Stimulated activated memory B cell treated with anti-CD40 and anti-IgM and Interleukin-4, amounts not matched to agents 10 μg/mL and 1 μg/mL and 100 μg/mL, for 72 hours (primary cell): ENCODE measurements around the gene SPHKAP.
"Not testable (repeated sequence)": the region's sequence is repeated elsewhere in the genome, so short reads cannot be mapped to it uniquely, and the experiment has no call there.

Experiments used
- ATAC-seq: fragments of 150-1000 bp; cut with Tn5 transposase; 2 replicates; pipeline ENCODE4 v1.10.0; 2021
- H3K27ac Mint-ChIP-seq: one replicate; pipeline ENCODE4 v1.8.0; 2022; ENCODE audit warnings: mild to moderate bottlenecking, mixed read lengths
- H3K27me3 Mint-ChIP-seq: one replicate; pipeline ENCODE4 v1.8.0; 2022; ENCODE audit warnings: mixed read lengths
- H3K36me3 Mint-ChIP-seq: one replicate; pipeline ENCODE4 v1.8.0; 2022; ENCODE audit warnings: mixed read lengths
- H3K4me1 Mint-ChIP-seq: one replicate; pipeline ENCODE4 v1.8.0; 2022; ENCODE audit warnings: mixed read lengths
- H3K4me3 Mint-ChIP-seq: one replicate; pipeline ENCODE4 v1.8.0; 2022; ENCODE audit warnings: mild to moderate bottlenecking, moderate library complexity, mixed read lengths
- H3K9me3 Mint-ChIP-seq: one replicate; pipeline ENCODE4 v1.8.0; 2022; ENCODE audit warnings: mixed read lengths

SPHKAP gene

DNA sequence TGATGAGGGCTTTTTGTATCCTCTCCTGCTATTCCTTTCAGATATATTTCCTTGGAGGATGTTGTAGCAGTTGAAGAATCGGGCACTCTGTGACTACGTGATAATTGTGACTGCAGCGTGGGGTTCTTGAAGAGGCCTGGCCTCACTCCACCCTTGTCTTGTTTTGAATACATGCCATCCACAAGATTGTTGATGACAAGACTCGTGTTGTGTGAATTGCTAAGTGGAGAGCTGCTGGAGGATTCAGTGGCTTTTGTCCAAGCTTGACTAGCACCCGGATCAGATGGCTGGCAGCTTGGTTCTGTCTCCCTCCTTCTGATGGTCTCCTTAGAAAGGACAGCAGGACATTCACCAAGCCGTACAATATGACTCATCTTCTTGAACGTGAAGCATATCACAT is 163.2 kb downstream of the SPHKAP start:
- ATAC-seq = no peak
- Mint-ChIP-seq H3K27me3 (no peaks in the 10 kb centered on the region), H3K27ac (no peak overlapping the region), H3K9me3 (no peaks in the 10 kb centered on the region), H3K36me3 (no peaks in the 10 kb centered on the region), H3K4me1 (no peaks in the 10 kb centered on the region), H3K4me3 (no peak overlapping the region)

DNA sequence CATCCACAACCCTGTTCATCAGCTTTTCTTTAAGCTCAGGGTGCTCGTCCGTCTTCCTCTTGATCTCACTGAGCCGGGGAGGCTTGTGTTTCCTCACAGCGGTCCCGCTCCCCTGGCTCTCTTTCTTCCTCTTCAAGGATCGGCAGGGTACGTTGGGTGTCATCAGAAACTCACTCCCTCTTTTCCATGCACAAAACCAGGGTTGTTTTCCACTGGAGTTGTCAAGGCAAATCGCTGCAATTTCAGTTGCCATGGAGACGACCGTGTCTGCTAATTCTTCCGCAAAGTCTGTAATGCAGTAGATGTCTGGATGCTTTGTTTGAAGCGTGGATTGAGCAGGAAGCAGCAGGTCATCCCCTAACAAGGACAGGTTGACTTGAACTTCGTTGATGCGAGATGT is 163.7 kb downstream of the SPHKAP start:
- Mint-ChIP-seq H3K27ac (no peak overlapping the region), H3K36me3 (no peaks in the 10 kb centered on the region), H3K27me3 (no peaks in the 10 kb centered on the region), H3K4me1 (no peaks in the 10 kb centered on the region), H3K4me3 (no peak overlapping the region), H3K9me3 (no peaks in the 10 kb centered on the region)
- ATAC-seq = no peak

DNA sequence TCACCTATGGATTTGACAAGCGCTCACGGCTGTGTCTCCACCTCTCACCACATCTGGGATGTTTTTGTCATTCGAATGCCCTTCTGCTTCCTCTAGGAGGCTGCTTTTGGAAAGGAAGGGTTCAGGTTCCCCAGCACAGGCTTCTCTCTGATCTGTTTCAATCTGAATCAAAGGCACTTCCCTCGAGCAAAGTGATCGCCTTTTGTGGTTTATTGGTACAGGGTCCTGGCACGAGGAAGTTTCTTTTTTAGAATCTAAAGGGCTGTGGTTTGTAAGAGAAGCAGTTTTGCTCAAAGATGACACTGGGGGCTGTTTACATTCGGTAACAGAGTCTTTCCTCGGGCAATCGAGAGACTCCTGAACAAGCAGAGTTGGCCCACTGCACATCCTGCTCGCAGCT is 165.1 kb downstream of the SPHKAP start:
- H3K4me3 Mint-ChIP-seq = no peak overlapping the region
- H3K36me3 Mint-ChIP-seq = no peaks in the 10 kb centered on the region
- no peaks in the 10 kb centered on the region for H3K9me3 Mint-ChIP-seq
- no peaks in the 10 kb centered on the region for H3K27me3 Mint-ChIP-seq
- ATAC-seq = no peak
- H3K27ac Mint-ChIP-seq = no peak overlapping the region
- no peaks in the 10 kb centered on the region for H3K4me1 Mint-ChIP-seq

DNA sequence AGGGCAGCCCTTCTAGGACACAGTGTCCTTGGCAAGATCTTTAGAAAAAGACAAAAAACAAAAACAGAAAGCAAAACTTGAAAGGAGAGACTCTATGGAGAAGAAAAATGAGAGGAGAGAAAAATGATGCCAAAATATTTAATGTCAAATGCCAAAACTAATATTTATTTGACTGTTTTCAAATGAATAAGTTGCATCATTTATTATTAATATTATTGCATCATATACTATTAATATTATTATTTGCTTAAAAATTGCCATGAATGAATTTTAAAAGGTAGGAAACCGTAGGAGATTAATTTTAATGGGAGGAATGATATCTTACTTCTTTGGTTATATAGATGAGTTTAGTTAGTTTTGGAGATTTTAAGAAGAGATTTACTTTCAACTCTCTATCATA is 165.7 kb downstream of the SPHKAP start:
- H3K36me3 Mint-ChIP-seq = no peaks in the 10 kb centered on the region

DNA sequence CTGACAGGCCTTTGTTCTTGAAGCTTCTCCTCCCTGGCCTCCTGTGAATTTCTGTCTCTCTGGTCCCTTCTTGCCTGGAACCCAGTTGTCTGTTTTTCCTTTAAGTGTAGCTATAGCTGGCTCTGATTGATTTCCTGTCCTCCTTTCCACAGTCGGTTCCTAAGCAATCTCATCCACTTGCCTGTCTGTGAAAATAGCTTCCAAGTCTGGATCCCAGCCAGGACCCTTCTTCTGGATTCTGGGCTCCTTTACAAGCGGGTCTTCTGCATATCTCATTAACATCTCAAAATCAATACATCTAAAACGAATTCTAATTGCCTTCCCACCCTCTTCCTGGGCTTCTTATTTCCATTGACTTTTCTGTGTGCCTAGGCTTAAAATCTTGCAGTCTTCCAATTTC is 185.1 kb downstream of the SPHKAP start:
- no peak for ATAC-seq
- no peaks in the 10 kb centered on the region for H3K36me3 Mint-ChIP-seq
- no peaks in the 10 kb centered on the region for H3K27me3 Mint-ChIP-seq
- no peak overlapping the region for H3K27ac Mint-ChIP-seq
- no peaks in the 10 kb centered on the region for H3K9me3 Mint-ChIP-seq
- H3K4me3 Mint-ChIP-seq = no peak overlapping the region
- no peaks in the 10 kb centered on the region for H3K4me1 Mint-ChIP-seq

More for the DNA sequence above, 165.7 kb downstream of the SPHKAP start:
- Mint-ChIP-seq H3K4me1 (no peaks in the 10 kb centered on the region), H3K9me3 (no peaks in the 10 kb centered on the region), H3K27me3 (no peaks in the 10 kb centered on the region), H3K4me3 (no peak overlapping the region), H3K27ac (no peak overlapping the region)
- ATAC-seq = no peak

DNA sequence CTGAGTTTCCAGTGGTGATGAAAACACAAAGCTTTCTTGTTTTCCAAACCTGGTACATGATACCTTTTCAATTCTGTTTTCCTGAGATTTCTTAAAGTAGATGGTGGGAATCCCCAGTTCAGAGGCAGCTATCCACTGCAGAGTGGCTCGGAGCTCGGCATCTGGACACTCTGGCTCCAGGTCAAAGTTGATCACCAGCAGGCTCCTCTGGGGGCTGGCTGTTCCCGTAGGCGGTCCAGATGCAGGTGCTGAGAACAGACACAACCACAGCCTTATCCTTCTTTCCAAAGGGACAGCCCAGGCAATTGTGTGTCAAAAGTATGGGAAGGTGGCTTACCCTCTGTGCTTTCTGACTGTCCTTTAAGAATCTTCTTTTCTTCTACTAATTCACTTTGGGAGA is 190.6 kb downstream of the SPHKAP start:
- Mint-ChIP-seq H3K27ac (no peak overlapping the region), H3K27me3 (no peaks in the 10 kb centered on the region), H3K36me3 (no peaks in the 10 kb centered on the region), H3K9me3 (no peaks in the 10 kb centered on the region), H3K4me1 (no peaks in the 10 kb centered on the region), H3K4me3 (no peak overlapping the region)
- ATAC-seq = no peak

DNA sequence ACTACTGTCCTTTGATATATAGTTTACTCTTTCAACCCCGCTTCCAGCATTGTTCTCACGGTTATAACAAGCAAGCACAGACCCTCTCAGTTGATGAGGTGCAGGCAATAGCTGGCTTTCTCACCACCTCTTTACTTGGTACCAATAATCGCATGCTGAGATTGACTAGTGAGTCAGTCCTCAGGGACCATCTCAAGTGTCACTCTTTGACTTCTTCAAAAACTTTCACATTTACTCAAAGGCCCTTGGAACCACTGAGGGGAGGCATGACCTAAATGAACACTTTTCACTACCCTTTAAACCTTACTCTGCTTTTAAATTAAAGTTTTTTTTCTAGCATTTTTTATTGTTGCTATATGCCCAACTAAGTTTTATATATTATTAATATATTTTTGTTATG is 208.2 kb downstream of the SPHKAP start:
- H3K9me3 Mint-ChIP-seq = no peaks in the 10 kb centered on the region
- no peaks in the 10 kb centered on the region for H3K4me1 Mint-ChIP-seq
- no peak overlapping the region for H3K27ac Mint-ChIP-seq
- no peaks in the 10 kb centered on the region for H3K27me3 Mint-ChIP-seq
- H3K36me3 Mint-ChIP-seq = no peaks in the 10 kb centered on the region
- no peak for ATAC-seq
- H3K4me3 Mint-ChIP-seq = no peak overlapping the region

DNA sequence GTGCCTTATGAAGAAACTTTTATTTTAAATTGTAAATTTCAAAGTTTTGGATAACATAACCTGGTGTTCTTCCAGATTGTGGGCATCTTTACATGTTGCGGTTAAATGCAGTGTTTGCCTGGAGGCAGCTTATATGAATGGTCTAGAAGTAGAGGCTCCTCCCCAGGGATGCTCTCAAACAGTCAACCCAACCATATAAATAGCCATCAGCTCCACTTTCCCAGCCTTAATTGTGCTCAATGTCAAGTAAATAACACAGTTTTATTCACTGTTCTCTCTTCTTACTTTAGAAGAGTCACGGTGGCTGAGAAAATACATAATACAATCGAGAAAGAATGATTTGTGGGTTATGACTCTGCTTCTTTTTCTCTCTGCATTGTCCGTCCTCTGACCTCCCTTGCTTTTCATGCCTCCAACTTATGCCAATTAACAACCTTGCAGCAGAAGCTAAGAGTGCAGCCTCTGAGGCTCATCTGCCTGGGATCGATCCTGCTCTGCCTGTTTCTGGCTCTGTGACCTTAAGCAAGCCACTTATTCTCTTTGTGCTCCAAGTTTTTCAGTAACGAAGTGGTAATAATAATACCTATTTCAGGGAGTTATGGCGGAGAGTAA is 209.8 kb downstream of the SPHKAP start:
- H3K27ac Mint-ChIP-seq = no peak overlapping the region
- no peak overlapping the region for H3K4me3 Mint-ChIP-seq
- H3K27me3 Mint-ChIP-seq = no peaks in the 10 kb centered on the region
- no peaks in the 10 kb centered on the region for H3K4me1 Mint-ChIP-seq
- no peaks in the 10 kb centered on the region for H3K9me3 Mint-ChIP-seq
- ATAC-seq = no peak
- no peaks in the 10 kb centered on the region for H3K36me3 Mint-ChIP-seq

DNA sequence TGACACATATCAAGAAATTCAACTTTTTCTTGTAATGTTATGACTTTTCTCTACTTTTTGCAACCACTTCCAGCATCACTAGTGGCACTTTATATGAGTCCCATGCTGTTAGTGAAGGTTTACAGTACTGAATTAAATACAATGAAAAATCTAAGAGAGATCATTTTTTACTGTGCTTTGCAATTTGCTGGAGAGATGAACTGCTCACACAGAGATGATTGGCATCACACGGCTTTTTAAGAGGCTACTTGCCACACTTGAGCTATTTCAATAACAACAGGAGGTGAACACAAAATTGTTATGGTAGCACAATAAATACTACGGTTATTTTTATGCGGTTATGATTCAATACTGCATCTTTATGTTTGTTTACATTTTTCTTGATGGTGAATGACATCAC is 221.2 kb downstream of the SPHKAP start:
- no peak for ATAC-seq

DNA sequence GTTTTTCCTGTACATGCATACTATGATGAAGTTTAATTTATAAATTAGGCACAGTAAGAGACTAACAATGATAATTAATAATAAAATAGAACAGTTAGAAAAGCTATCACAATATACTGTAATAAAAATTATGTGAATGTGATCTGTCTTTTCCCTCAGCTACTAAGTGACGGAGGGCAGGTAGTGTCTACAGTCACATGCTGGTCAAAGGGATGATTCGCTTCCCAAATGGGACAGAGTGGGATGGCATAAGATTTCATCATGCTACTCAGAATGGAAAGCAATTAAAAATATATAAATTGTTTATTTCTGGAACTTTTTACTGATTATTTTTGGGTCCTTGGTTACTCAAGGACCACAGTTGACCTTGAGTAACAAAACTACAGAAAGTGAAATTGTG is 238.5 kb downstream of the SPHKAP start:
- peaks cover 10% of the 10 kb centered on the region for H3K27me3 Mint-ChIP-seq

More for the DNA sequence above, 221.2 kb downstream of the SPHKAP start:
- no peaks in the 10 kb centered on the region for H3K4me1 Mint-ChIP-seq
- no peaks in the 10 kb centered on the region for H3K27me3 Mint-ChIP-seq
- H3K9me3 Mint-ChIP-seq = peaks cover 2% of the 10 kb centered on the region
- H3K27ac Mint-ChIP-seq = no peak overlapping the region
- no peaks in the 10 kb centered on the region for H3K36me3 Mint-ChIP-seq
- no peak overlapping the region for H3K4me3 Mint-ChIP-seq

DNA sequence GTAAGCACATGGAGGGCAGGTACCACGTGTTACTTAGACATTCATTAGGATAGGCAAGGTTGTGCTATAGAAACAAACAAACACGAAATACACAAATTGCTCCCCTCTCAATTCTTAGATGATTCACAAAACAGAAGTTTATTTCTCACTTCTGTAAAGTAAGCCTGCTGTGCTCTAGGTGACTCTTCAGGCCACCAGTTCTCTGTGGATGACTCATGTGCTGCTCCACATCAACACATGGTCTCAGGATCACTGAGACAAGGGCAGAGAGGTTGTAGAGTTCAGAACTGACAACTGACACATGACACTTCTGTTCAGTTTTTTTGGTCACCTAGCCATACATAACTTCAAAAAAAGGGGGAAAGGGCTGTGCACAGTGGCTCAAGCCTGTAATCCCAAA is 239.5 kb downstream of the SPHKAP start:
- peaks cover 4% of the 10 kb centered on the region for H3K9me3 Mint-ChIP-seq
- H3K27me3 Mint-ChIP-seq = peaks cover 10% of the 10 kb centered on the region
- no peak overlapping the region for H3K4me3 Mint-ChIP-seq

More for the DNA sequence above, 238.5 kb downstream of the SPHKAP start:
- ATAC-seq = no peak
- Mint-ChIP-seq H3K27ac (no peak overlapping the region), H3K4me1 (no peaks in the 10 kb centered on the region), H3K9me3 (peaks cover 4% of the 10 kb centered on the region), H3K4me3 (no peak overlapping the region), H3K36me3 (no peaks in the 10 kb centered on the region)

DNA sequence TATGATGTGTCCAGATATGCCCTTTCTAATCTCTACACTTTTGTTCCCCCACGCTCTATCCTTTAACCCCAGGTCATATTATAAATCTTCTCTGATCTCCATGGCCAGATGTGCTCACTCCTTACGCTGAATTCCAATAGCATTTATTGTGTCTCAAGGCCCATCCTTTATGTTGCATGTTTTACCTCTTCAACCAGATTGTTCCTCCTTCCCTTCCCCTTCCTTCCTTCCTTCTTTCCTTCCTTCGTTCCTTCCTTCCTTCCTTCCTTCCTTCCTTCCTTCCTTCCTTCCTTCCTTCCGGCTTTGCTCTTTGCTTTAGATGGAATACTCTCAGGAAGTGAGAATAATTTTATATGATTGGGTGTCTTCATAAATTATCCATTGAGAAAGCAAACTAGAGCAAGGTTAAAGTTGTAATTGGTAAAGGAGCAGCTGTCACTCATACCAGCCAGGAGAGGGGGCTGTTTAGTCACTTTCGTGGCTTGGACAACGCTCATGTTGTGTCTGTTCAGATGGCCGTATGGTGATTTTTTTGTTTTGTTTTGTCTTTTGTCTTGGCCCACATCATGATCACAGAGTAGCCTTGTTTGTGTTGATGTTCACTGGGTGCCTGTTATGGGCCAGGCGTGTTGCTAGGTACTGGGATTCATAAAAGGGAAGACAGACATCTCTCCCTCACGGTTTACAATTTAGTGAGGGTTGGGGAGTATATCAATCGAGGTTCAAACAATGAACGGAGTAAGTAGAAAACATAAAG is 242.0 kb downstream of the SPHKAP start:
- H3K4me1 Mint-ChIP-seq = no peaks in the 10 kb centered on the region
- H3K36me3 Mint-ChIP-seq = no peaks in the 10 kb centered on the region
- no peak overlapping the region for H3K4me3 Mint-ChIP-seq
- no peak overlapping the region for H3K27ac Mint-ChIP-seq
- H3K27me3 Mint-ChIP-seq = peaks cover 10% of the 10 kb centered on the region
- H3K9me3 Mint-ChIP-seq = no peaks in the 10 kb centered on the region
- no peak for ATAC-seq

More for the DNA sequence above, 239.5 kb downstream of the SPHKAP start:
- no peak overlapping the region for H3K27ac Mint-ChIP-seq
- no peaks in the 10 kb centered on the region for H3K4me1 Mint-ChIP-seq
- no peaks in the 10 kb centered on the region for H3K36me3 Mint-ChIP-seq
- ATAC-seq = peak; percentile 39

DNA sequence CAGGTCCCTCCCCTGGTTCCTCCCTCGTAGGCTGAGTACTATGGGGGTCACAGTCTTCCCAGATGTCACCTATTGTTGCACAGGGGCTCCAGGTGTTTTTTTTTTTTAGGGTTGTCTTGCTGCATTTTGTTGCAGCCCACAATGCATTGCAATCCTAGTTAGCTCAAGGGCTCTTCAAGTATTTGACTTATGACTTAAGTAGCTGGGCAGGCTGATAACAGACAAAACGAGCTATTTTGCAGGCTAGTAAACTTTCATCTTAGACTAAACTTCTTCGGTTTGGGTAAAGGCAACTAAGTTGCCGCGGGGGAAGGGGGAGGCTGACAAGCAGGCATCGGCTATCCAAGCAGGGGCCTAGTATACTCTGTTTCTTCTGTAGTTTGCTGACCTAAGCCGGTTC is 245.2 kb downstream of the SPHKAP start:
- ATAC-seq, H3K4me1 Mint-ChIP-seq, H3K9me3 Mint-ChIP-seq, H3K36me3 Mint-ChIP-seq, H3K4me3 Mint-ChIP-seq, H3K27ac Mint-ChIP-seq: not testable (repeated sequence)
- peaks cover 10% of the 10 kb centered on the region for H3K27me3 Mint-ChIP-seq

DNA sequence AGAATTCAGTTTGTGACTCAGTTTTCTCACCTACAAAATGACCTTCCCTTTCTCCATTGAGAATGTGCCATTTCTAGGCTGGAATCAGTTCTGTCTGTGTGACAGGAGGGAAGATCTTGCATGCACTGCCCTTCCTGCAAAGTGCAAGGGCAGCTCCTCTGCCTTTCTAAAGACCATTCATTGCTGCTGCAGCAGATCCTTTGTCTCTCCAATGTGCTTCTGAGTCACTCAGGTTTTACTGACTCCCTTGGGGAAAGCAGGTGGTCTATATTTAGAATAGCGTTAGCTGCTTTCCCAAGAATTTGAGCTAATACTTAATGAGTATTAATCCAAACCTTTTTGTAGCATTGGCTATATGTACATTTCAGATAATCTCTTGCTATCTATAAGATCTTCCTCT is 247.6 kb downstream of the SPHKAP start:
- H3K27me3 Mint-ChIP-seq = peaks cover 1% of the 10 kb centered on the region
- no peak overlapping the region for H3K4me3 Mint-ChIP-seq
- no peaks in the 10 kb centered on the region for H3K36me3 Mint-ChIP-seq
- H3K9me3 Mint-ChIP-seq = no peaks in the 10 kb centered on the region
- no peak for ATAC-seq
- H3K27ac Mint-ChIP-seq = no peak overlapping the region
- no peaks in the 10 kb centered on the region for H3K4me1 Mint-ChIP-seq

DNA sequence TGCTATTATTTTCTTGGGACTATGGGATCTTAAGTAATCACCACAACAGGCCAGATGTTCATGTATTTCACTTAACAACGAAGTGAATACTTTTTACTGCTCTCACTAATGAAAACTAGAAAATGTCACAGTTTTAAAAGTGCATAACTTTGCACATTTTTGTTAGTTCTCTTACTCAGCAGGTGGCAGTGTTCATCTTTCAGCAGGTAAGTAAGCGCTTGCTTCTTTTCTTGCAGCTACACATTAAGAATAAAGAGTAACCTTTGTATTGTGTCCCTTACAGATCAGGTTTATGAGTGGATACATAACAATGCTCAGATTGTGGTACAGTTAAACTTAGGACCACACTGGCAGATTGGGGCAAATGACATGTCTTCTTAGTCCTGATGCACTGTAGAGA is 249.1 kb downstream of the SPHKAP start:
- H3K36me3 Mint-ChIP-seq = no peaks in the 10 kb centered on the region
- no peaks in the 10 kb centered on the region for H3K27me3 Mint-ChIP-seq
- H3K27ac Mint-ChIP-seq = no peak overlapping the region
- H3K4me1 Mint-ChIP-seq = no peaks in the 10 kb centered on the region
- no peak for ATAC-seq
- H3K9me3 Mint-ChIP-seq = peaks cover under 1% of the 10 kb centered on the region
- H3K4me3 Mint-ChIP-seq = no peak overlapping the region

DNA sequence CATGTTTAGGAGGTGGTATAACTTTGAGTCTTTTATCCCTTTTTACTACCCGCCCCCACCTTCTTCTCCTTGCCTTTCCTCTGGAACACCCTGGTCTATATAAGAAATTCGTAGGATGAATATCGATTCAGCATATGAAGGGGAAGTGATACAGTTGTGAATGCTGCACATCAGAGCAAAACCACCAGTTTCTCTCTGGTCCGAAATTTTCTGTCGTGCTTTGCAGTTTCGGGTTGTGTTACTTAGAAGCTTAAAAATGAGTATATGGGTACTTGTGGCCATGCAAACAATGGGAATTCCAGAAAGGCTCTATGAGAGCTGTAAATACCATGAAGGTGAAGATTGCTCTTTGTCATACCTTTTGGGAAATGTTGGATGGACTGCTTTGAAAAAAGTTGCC is 249.5 kb downstream of the SPHKAP start:
- peaks cover 4% of the 10 kb centered on the region for H3K9me3 Mint-ChIP-seq

More for the DNA sequence above, 249.5 kb downstream of the SPHKAP start:
- no peak for ATAC-seq
- Mint-ChIP-seq H3K27ac (no peak overlapping the region), H3K4me1 (no peaks in the 10 kb centered on the region), H3K36me3 (no peaks in the 10 kb centered on the region), H3K4me3 (no peak overlapping the region), H3K27me3 (no peaks in the 10 kb centered on the region)
